Activated naive CD4-positive, alpha-beta T cell treated with Interleukin-2 at 50 U/mL for 16 hours (primary cell): ENCODE results near the gene NEK1.
A peak's percentile ranks its signal among the peaks of the same experiment; 100 is the strongest.

ENCODE experiments used
- DNase-seq: peaks from one replicate; pipeline ENCODE4 v3.0.0-alpha.2; 2020

NEK1 gene, protein sequence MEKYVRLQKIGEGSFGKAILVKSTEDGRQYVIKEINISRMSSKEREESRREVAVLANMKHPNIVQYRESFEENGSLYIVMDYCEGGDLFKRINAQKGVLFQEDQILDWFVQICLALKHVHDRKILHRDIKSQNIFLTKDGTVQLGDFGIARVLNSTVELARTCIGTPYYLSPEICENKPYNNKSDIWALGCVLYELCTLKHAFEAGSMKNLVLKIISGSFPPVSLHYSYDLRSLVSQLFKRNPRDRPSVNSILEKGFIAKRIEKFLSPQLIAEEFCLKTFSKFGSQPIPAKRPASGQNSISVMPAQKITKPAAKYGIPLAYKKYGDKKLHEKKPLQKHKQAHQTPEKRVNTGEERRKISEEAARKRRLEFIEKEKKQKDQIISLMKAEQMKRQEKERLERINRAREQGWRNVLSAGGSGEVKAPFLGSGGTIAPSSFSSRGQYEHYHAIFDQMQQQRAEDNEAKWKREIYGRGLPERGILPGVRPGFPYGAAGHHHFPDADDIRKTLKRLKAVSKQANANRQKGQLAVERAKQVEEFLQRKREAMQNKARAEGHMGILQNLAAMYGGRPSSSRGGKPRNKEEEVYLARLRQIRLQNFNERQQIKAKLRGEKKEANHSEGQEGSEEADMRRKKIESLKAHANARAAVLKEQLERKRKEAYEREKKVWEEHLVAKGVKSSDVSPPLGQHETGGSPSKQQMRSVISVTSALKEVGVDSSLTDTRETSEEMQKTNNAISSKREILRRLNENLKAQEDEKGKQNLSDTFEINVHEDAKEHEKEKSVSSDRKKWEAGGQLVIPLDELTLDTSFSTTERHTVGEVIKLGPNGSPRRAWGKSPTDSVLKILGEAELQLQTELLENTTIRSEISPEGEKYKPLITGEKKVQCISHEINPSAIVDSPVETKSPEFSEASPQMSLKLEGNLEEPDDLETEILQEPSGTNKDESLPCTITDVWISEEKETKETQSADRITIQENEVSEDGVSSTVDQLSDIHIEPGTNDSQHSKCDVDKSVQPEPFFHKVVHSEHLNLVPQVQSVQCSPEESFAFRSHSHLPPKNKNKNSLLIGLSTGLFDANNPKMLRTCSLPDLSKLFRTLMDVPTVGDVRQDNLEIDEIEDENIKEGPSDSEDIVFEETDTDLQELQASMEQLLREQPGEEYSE (N-terminal part only)

DNA sequence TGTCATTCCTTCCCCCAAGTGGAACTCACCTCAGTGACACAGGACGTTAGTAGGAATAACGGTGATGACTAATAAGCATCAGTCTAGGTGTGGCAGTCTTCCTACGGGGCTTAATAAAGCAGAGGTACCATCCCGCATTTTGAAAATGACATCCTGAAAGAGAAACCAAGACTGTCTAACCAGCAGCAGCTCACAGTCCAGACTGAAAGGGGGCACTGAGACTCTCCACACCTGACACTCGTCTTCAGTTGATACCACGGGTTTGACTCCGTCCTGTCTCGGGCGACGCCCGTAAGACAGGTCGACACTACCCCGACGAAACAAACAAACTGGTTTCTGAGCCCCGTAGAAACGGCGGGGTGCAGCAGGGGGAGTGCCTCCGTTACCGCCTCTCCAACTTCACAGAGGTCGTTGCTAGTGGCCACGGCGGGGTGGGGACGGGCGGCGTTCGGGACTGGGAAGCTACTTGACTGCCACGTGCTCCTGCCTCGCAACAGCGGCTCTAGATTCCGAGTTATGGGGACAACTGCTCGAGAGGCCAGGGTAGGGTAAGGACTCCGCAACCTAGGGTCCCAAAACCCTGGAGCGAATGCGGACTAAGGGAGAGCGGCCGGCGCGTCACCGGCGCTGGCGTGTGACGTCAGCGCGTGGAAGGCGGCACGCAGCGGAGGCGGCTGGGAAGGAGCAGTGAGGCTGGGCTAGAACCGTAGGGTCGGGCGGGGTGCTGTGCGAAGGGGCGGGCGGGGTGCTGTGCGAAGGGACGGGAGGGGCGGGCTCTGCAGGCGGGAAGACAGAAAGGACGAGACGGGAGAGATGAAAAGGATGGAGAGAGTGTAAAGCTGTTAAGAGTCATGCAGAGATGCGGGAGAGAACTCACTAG lies at the start of gene NEK1:
Gene NEK1, minus strand, starts transcription at position 593 of the 880 bp plus-strand sequence. CDS start 9,953 bp downstream, outside the sequence.
- DNase-seq: peak; percentile 87

DNA sequence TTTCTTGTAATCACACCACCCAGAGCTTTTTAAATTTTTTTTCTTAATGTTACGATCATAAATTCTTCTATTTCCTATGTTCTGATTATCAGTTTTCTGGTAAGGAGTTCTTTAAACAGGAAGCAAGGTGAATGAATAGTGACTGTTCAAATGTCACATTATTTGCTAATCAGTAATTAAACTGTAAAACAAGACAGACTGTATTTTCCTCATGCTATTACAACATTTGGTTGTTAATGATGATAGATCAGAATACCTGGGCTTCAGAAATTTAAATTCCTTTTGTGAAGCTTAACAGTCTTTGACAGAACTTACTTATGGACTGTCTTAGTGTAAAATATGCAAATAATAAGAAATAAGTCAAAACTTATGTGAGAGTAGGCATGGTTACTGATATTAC lies 49.4 kb upstream of the NEK1 start:
- DNase-seq: no peak

DNA sequence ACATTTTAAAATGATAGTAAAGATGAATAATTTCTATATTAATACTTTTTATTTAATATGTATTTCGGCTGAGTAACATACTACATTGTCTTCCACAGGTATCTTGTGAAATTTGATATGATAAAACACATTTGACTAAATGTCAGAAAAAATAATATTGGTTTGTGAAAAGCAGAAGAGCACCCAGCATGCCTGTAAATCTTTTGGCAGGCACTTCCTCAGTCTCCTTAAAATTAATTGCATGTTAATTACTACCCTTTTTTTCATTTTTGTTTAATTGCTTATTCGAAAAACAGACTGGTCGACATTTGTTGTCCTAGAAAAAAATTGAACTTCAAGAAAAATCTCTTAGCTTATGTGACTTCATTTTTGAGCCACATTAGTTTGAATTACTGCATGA lies 48.5 kb upstream of the NEK1 start:
- DNase-seq: no peak

DNA sequence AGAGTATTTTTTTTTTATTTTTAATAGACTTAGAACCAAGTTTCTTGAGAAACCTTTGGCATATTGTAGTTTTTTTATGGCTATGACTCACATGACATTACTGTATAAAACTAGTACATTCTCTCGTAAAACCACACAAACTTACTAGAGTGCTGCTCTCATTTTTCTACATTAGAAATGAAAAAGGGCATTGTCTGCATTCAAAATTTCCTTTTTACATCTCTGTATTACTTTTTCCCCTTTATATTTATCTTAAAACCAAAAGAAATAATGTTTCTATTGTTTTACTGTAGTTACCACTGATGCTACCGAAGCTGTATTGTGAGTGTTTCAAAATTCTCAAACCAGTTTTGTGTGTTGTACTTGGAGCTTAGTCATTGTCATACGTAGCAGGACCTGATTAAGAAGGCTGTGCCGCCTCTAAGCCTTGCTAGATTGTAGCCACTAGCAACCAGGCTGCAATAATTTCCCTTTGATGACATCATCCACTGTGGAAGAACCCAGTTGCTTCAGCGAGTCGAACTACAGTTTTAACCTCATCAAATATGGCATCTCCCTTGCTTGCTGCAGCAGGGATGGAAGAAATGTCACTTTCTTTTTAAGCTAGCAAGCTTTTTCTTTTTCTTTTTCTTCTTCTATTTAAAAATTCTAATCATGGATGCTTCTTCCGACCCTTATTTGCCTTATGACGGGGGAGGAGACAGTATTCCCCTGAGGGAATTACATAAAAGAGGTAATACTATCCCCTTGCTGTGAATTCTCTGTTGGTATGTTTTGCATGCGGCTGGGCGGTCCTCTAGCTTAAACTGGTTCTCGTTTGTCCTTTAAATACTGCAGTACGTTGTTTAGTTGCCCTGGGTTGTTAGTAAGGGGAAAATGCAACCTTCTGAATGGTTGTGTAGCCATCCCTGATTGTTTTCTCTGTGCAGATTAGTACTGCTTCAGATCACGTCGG lies 47.6 kb upstream of the NEK1 start:
- DNase-seq: peak; percentile 64

DNA sequence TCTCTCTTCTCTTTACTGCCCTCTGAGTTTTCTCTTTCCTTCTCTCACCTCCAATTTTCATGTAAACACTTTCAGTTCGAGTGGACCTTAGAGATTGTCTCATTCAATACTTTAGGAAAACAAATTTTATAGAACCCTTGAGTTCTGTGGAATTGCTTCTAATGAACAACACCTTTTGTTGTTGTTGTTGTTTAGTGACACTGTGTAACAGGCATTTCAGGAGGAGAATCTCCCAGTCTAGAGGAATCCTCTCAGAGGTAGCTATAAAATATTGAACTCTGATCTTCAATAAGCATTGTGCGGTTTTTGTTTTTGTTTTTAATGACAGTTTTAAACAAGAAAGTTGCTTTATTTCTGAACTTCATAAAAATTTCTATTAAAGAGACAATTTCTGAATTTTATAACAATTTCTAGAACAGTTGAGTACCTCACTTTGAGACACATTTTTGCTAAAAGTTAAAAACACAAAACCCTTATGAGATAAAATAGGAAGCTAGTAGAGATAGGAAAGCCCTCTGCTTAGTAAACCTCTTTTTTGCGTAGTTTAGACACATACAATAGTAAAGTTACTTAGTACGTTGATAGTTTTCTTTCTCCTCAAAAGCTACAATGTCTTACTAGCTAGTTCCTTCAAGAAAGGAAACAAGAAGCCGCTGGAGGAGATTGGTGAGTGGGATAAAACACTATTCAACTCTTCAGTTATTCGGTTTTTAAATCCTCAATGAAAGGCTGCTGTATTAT lies 46.8 kb upstream of the NEK1 start:
- DNase-seq: no peak

DNA sequence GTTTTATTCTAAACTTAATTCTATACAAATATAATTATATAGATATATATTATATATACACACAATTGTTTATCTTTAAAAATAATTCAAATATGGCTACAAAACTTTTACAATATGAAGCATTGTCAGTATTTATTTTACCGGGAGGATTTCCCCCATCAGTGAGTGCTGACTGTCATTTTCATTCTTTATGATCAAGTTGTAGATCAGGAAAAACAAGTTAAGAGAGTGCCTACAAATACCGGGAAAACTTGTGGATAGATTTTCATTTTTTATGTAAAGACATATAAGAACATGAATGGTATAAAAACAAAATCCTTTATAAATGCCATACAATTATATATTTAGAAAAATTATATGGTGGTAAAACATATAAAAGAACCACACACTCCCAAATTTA lies 45.8 kb upstream of the NEK1 start:
- DNase-seq: no peak

DNA sequence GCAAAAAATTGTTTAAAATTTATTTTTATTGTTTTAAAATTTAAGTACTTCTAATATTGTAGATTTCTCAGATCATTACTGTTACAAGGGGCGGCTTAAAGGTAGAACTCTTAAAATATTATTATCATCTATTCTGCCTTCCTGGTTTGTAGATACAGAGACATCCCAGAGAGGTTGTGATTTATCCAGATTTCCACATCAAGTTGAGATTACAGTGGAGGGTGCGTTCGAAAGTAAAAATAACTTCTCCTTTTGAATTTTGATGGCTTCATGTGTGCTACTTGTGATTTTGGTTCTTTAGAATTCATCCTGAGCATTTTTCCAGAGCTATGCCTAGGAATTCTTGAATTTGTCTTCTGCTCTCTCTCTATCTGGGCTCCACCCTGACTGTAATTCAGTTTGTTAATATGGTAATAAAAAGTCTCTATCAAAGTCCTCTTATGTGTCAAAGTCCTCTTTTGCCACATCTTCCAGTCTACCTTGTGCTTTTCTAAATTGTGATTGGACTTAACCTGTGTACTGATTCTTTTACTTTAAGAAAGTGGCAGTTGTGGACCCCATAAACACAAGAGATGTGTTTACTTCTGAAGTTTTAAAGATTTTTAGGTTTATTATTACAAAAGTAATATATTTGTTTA lies 45.2 kb upstream of the NEK1 start:
- DNase-seq: no peak

DNA sequence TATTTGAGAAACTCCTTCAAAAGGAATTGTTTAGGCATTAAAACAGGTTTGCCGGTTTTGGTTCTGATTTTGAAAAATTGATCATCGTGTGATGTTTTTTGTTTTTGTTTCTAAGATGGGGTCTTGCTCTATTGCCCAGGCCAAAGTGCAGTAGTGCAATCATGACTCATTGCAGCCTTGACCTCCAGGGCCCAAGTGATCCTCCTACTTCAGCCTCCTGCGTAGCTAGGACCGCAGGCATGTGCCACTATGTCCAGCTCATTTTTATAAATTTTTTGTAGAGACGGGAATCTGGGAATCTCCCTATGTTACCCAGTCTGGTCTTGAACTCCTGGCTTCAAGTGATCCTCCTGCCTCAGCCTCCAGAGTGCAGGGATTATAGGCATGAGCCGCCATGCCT lies 43.0 kb upstream of the NEK1 start:
- no peak for DNase-seq

DNA sequence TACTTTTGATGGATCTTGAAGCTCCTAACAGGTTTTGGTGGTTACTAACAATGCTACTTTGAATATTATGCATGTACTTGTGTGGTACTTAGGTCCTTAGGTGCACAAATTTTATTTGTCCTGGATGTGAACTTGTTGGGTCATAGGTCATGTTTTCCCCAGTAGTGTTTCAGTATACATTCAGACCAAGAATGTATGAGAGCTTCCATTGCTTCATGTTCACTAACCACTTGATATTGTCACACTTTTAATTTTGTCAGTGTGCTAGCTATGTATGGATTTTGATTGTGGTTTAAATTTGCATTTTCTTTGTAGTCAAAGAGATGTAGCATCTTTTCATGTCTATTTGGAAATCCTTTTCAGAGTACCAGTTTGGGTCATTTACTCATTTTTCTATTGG lies 40.2 kb upstream of the NEK1 start:
- no peak for DNase-seq

DNA sequence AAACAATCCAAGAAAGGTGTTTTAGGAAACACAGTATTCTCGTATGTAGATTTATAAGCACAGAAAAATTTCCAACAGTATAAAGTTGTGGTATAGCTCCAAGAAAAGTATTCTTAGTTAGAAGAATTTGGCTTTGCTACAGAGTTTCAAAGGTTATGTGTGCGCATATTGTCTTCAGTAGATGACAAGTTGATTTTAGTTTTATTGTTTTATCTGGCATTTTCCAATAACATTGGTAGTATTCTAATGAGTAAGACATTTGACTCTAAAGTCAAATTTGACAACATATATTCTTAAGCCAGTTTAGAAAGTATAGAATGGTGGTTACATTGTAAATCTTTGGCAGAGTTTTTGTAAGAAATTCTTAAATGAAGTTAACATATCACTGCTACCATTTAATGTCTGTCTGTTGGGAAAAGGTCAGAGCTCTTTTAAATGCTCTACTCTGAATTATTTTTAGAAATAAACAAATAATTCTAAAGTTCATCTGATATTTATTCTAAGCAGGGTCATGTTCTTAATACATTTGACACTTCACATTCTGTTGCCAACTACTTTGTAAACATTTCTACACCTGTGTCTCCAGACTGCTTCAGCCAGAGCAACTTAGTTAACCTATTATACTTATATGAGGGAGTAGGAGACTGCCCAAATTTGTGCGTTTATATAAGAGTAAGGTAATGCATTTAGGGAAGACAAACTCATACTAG lies 38.0 kb upstream of the NEK1 start:
- no peak for DNase-seq

DNA sequence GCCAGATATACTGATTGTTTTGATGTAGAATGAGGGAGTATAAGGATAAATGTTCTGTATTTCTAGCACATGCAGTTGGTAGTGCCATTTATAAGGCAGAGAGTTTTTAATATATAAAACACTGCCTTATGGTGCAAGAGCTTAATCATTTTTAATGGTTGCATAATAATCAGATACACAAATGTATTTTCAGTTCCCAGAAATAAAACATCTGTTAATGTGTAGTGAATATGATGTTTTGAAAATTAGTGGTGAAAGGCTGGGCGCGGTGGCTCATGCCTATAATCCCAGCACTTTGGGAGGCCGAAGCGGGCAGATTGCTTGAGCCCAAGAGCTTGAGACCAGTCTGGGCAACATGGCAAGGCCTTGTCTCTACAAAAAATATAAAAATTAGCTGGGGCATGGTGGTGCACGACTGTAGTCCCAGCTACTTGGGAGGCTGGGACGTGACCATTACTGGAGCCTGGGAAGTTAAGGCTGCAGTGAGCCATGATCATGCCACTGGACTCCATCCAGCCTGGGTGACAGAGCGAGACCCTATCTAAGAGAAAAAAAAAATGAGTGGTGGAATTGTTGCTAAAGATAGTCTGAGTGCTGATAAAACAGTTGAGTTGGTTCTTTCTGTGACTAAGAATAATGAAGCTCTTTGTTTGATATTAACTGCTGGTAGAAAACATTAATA lies 37.3 kb upstream of the NEK1 start:
- DNase-seq: no peak

DNA sequence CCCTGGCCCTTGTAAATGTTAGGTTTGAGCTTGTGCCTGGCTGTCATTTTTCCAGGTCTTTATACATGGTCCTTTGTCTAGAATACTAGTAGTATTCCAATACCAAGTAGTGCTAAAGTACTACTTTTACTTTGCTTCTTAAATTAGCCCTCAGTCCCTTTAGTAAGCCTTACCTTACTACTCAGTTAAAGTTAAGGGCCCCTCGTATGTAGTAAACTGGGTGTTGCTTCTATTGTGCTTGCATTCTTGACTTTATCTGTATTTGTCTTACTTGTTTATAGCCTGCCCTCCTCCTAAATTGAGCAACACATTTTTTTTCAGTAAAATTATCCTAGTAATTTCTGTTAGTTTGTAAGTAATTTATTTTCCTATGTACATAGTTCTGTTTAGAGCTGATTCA lies 33.2 kb upstream of the NEK1 start:
- DNase-seq: no peak

DNA sequence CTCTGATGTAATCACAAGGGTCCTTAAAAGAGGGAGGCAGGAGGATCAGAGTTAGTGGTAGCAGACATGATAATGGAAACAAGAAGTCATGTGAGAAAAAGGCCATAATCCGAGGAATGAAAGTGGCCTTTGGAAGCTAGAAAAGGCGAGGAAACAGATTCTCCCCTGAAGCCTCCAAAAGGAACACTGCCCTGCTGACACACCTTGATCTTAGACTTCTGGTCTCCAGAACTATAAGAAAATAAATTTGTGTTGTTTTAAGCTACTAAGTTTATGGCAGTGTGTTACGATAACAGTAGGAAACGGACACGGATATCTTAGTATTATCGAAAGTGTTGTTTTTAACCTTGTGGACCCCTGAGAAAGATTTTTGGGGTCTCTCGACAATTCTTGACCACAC lies 32.4 kb upstream of the NEK1 start:
- DNase-seq: no peak

DNA sequence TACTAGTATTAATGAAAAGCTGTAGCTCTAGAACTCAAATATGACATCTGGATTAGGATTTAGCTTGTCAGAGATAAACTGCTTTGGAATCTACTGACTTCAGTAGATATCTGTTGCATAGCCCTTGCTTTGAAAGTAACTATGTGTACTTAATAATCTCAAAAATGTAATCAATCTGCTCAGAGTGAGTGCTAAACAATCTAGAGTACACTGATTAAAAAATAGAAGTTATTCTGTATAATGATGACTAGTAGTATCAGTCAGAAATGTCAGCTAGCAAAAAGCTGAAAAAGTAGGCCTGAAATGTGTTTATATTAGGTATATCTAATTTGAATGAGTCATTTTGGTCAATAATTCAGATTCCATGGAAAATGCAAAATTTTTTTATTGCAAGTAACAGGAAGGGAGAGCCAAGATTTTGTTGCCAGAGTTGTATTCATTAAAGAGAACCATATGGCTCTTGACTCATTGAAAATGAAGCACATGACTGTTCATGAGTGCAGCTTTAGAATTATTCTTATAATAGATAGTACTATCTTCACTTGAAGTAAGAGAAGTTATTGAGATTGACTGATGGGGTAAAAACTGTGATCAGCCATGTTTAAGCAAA lies 28.0 kb upstream of the NEK1 start:
- DNase-seq: no peak

DNA sequence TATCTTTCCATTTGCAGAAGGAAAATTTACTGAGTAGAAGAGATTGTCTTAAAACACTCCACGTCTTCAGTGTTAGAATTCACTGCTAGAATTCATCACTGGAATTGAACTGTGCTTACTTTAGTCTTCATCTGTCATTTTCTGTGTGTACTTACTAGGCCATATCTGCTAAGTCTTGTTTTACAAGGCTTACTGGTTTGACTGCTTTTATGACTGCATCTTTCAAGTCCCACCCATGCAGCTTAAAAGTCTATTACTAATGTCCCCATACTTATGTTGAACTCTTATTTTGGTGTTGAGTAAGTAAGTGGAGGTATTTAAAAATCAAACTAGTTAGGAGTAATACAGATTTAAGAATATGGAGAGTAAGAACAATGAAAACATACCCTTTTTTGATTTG lies 22.6 kb upstream of the NEK1 start:
- no peak for DNase-seq

DNA sequence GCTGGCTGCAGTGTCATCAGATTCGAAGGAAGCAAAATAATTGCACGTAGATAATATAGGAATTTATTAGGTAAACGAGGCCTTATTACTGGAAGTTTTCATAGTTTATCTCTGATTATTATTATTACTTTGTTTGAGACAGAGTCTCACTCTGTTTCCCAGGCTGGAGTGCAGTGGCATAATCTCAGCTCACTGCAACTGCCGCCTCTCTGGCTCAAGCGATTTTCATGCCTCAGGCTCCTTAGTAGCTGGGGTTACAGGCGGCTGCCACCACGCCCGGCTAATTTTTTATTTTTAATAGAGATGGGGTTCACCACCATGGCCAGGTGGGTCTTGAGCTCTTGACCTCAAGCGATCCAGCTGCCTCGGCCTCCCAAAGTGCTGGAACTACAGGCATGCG lies 20.5 kb upstream of the NEK1 start:
- DNase-seq: no peak

DNA sequence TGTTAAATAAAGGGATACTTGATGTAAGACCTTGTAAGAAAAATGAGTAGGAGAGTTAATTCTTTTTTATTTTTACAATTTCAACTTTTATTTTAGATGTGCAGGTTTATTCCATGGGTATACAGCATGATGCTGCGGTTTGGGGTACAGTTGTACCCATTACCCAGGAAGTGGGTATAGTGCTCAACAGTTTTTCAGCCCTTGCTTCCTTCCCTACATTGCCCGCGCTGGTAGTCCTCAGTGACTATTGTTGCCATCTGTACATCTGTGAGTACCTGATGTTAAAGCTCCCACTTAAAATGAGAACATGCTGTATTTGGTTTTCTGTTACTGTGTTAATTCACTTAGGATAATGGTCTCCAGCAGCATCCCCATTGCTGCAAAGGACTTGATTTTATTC lies 17.7 kb upstream of the NEK1 start:
- no peak for DNase-seq

DNA sequence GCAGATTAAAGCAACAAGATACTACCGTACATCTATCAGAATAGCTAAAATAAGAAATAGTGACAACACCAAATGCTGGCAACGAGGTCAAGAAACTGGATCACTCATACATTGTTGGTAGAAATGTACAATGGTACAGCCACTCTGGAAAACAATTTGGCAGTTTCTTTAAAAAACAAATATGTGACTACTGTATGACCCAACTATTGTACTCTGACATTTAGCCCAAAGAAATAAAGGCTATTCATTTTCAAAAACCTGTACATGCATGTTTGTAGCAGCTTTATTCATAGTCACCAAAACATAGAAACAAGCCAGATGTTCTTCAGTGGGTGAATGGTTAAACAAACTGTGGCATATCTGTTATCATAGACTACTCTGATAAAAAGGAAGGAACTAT lies 16.2 kb upstream of the NEK1 start:
- DNase-seq: no peak
